Measurements from ENCODE around the gene SMIM21.

The SMIM21 gene

GRCh38 chr18:75433098-75433497, 5.6 kb upstream of the SMIM21 start:
- TF ChIP-seq CTCF (IDR thresholded peaks at IDR 0.05; ENCODE audit: low read depth, low read length, missing control alignments), result no peak
- no peak for DNase-seq (ENCODE audit: low read depth)
- H3K4me3 ChIP-seq (ENCODE audit: low read depth, low read length), result no peak overlapping the region

- H3K4me3 ChIP-seq (ENCODE audit: low read depth, low read length), result no peak overlapping the region
- DNase-seq (ENCODE audit: low read depth), result no peak
- no peak for TF ChIP-seq CTCF (IDR thresholded peaks at IDR 0.05; ENCODE audit: low read depth, low read length, missing control alignments)
Observed at GRCh38 chr18:75429975-75430374, 2.5 kb upstream of the SMIM21 start.

- no peak for TF ChIP-seq CTCF (IDR thresholded peaks at IDR 0.05; ENCODE audit: low read depth, low read length, missing control alignments)
- no peak overlapping the region for H3K4me3 ChIP-seq (ENCODE audit: low read depth, low read length)
- DNase-seq (ENCODE audit: low read depth), result no peak
Observed at GRCh38 chr18:75428490-75428889, 987 bp upstream of the SMIM21 start.

- TF ChIP-seq CTCF (IDR thresholded peaks at IDR 0.05; ENCODE audit: low read depth, low read length, missing control alignments), result no peak
- H3K4me3 ChIP-seq (ENCODE audit: low read depth, low read length), result no peak overlapping the region
- DNase-seq (ENCODE audit: low read depth), result no peak
Observed at GRCh38 chr18:75422341-75422910, 5.1 kb downstream of the SMIM21 start.

- DNase-seq (ENCODE audit: low read depth), result no peak
- H3K4me3 ChIP-seq (ENCODE audit: low read depth, low read length), result no peak overlapping the region
- TF ChIP-seq CTCF (IDR thresholded peaks at IDR 0.05; ENCODE audit: low read depth, low read length, missing control alignments), result no peak
Observed at GRCh38 chr18:75421656-75422055, 5.8 kb downstream of the SMIM21 start.

- DNase-seq (ENCODE audit: low read depth), result no peak
- TF ChIP-seq CTCF (IDR thresholded peaks at IDR 0.05; ENCODE audit: low read depth, low read length, missing control alignments), result no peak
- no peak overlapping the region for H3K4me3 ChIP-seq (ENCODE audit: low read depth, low read length)
Observed at GRCh38 chr18:75418293-75419005, 9.1 kb downstream of the SMIM21 start.

- DNase-seq (ENCODE audit: low read depth), result no peak
- TF ChIP-seq CTCF (IDR thresholded peaks at IDR 0.05; ENCODE audit: low read depth, low read length, missing control alignments), result no peak
- no peak overlapping the region for H3K4me3 ChIP-seq (ENCODE audit: low read depth, low read length)
Observed at GRCh38 chr18:75410611-75411010, 16.9 kb downstream of the SMIM21 start.
